ENCODE results near the gene CD300LB.

Gene CD300LB

GRCh38 chr17:74474043-74474792, 57.1 kb downstream of the CD300LB start:
- 84 to 89% methylated on average over 6 of the region's 9 CpGs for WGBS, 2 experiments (ENCODE audit: insufficient coverage in 2 of 2)
- H3K36me3 ChIP-seq (ENCODE audit: control insufficient read depth, insufficient read depth, low read length), result no peaks in the 10 kb centered on the region
- peaks cover 15% of the 10 kb centered on the region for H3K9me3 ChIP-seq (ENCODE audit: control insufficient read depth, low read length)
- no peaks in the 10 kb centered on the region for H3K4me1 ChIP-seq (ENCODE audit: control insufficient read depth, insufficient read depth, low read length, poor library complexity, severe bottlenecking)
- H3K27ac ChIP-seq (ENCODE audit: low read depth, low read length, severe bottlenecking), result no peak overlapping the region
- H3K4me3 ChIP-seq (ENCODE audit: extremely low read depth, insufficient read depth, low read length, poor library complexity, severe bottlenecking), result no peak overlapping the region

- 88% methylated on average over 5 to 6 of the region's 8 CpGs for WGBS, 2 experiments (ENCODE audit: insufficient coverage in 2 of 2)
- Histone ChIP-seq H3K36me3 (ENCODE audit: control insufficient read depth, insufficient read depth, low read length) (no peaks in the 10 kb centered on the region), H3K9me3 (ENCODE audit: control insufficient read depth, low read length) (peaks cover 15% of the 10 kb centered on the region), H3K4me1 (ENCODE audit: control insufficient read depth, insufficient read depth, low read length, poor library complexity, severe bottlenecking) (no peaks in the 10 kb centered on the region), H3K4me3 (ENCODE audit: extremely low read depth, insufficient read depth, low read length, poor library complexity, severe bottlenecking) (no peak overlapping the region), H3K27ac (ENCODE audit: low read depth, low read length, severe bottlenecking) (no peak overlapping the region)
Observed at GRCh38 chr17:74473294-74473693, 58.0 kb downstream of the CD300LB start.

DNA sequence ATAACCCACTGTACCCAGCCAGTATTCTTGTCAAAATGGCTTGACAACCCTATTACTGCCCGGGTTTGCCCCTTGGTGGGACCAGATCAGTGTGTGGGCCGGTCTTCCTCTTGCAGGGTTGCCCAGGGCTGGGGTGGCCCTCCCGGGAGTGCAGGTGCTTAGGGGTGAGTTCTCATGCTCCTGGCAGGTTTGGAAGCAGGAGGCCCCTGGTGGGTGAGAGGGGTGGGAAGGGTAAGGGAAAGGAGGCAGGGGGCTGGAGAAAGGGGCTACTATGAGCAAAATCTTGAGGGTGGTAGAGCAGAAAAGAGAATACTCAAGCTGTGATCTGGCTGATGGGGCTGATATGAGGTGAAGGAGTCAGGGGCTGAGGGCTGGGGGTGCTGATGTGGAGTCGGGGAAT, 58.4 kb downstream of the CD300LB start:
- Histone ChIP-seq H3K4me1 (ENCODE audit: control insufficient read depth, insufficient read depth, low read length, poor library complexity, severe bottlenecking) (no peaks in the 10 kb centered on the region), H3K4me3 (ENCODE audit: extremely low read depth, insufficient read depth, low read length, poor library complexity, severe bottlenecking) (no peak overlapping the region), H3K36me3 (ENCODE audit: control insufficient read depth, insufficient read depth, low read length) (no peaks in the 10 kb centered on the region), H3K27ac (ENCODE audit: low read depth, low read length, severe bottlenecking) (no peak overlapping the region), H3K9me3 (ENCODE audit: control insufficient read depth, low read length) (peaks cover 15% of the 10 kb centered on the region)
- 83 to 92% methylated on average over 1 to 4 of the region's 4 CpGs for WGBS, 2 experiments (ENCODE audit: insufficient coverage in 2 of 2)

DNA sequence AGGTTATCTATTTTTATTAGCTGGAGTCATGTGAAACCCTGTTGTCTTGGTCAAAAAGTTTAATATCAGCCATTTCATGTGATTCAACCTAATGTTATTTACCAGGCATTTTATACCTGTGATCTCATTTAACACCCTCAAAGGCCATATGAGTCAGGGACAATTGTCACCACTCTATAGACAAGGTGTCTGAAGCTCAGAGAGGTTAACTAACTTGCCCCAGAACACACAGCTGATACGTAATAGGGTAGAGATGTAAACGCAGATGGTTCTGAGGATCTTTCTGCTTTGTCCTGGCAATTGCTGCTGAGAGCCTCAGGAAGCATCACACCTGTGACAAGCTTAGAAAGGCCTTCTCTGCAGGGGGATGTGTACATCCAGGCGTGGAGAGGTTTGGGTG, 59.9 kb downstream of the CD300LB start:
- Histone ChIP-seq H3K36me3 (ENCODE audit: control insufficient read depth, insufficient read depth, low read length) (no peaks in the 10 kb centered on the region), H3K4me3 (ENCODE audit: extremely low read depth, insufficient read depth, low read length, poor library complexity, severe bottlenecking) (no peak overlapping the region), H3K4me1 (ENCODE audit: control insufficient read depth, insufficient read depth, low read length, poor library complexity, severe bottlenecking) (no peaks in the 10 kb centered on the region), H3K27ac (ENCODE audit: low read depth, low read length, severe bottlenecking) (no peak overlapping the region), H3K9me3 (ENCODE audit: control insufficient read depth, low read length) (peaks cover 14% of the 10 kb centered on the region)
- 100% methylated on average over 2 to 3 of the region's 3 CpGs for WGBS, 2 experiments (ENCODE audit: insufficient coverage in 2 of 2)

Data from mesodermal cell (in vitro differentiated cells).